Neural cell (in vitro differentiated cells): ENCODE results near the gene PAX3. TPM values are rescaled to one million over a fixed set of nuclear protein-coding genes. Genes with fewer than 3 reads are reported as not detected.

Experiments used
- H2AFZ ChIP-seq: fragments of 200-600, 300-800 bp; sonication (generic), shearing (Covaris generic); 2 replicates; pipeline ENCODE4 v1.6.0; 2014; ENCODE audit warnings: low read depth, mild to moderate bottlenecking, antibody characterized with exemption, low read length, moderate library complexity
- H3F3A ChIP-seq: fragments of 200-600 bp; shearing (Covaris generic); 2 replicates; pipeline ENCODE4 v1.6.1; 2016; ENCODE audit warnings: mild to moderate bottlenecking, moderate library complexity, mixed read lengths, antibody characterized with exemption, low read length; ENCODE audit not compliant: insufficient read depth, poor library complexity, severe bottlenecking
- H3K27ac ChIP-seq: fragments of 200-600, 300-800 bp; sonication (generic), shearing (Covaris generic); 2 replicates; pipeline ENCODE4 v1.5.1; 2014; ENCODE audit warnings: mild to moderate bottlenecking, low read length, moderate library complexity
- H3K27me3 ChIP-seq: fragments of 300-800, 200-600 bp; sonication (generic), shearing (Covaris generic); 2 replicates; pipeline ENCODE4 v1.6.0; 2014; ENCODE audit warnings: mild to moderate bottlenecking, low read depth, low read length, moderate library complexity; ENCODE audit not compliant: insufficient read depth
- H3K36me3 ChIP-seq: fragments of 300-800, 200-600 bp; sonication (generic), shearing (Covaris generic); 2 replicates; pipeline ENCODE4 v1.5.1; 2014; ENCODE audit warnings: mild to moderate bottlenecking, antibody characterized with exemption, low read length, moderate library complexity; ENCODE audit not compliant: insufficient read depth
- H3K4me2 ChIP-seq: fragments of 300-800, 200-600 bp; sonication (generic), shearing (Covaris generic); 2 replicates; pipeline ENCODE4 v1.6.0; 2014; ENCODE audit warnings: mild to moderate bottlenecking, low read length
- H3K4me3 ChIP-seq: fragments of 300-800, 200-600 bp; sonication (generic), shearing (Covaris generic); 2 replicates; pipeline ENCODE4 v1.5.1; 2014; ENCODE audit warnings: mild to moderate bottlenecking, low read length, moderate library complexity
- H3K79me2 ChIP-seq: fragments of 200-600 bp; shearing (Covaris generic); replicated peaks from 2 replicates; pipeline ENCODE4 v1.6.0; 2014; ENCODE audit warnings: mild to moderate bottlenecking, low read length, moderate library complexity; ENCODE audit not compliant: insufficient read depth
- H3K9ac ChIP-seq: fragments of 300-800, 200-600 bp; sonication (generic), shearing (Covaris generic); 2 replicates; pipeline ENCODE4 v1.6.1; 2016; ENCODE audit warnings: mild to moderate bottlenecking, low read length, mixed read lengths
- H3K9me2 ChIP-seq: fragments of 200-600 bp; shearing (Covaris generic); 2 replicates; pipeline ENCODE4 v1.6.1; 2016; ENCODE audit warnings: mild to moderate bottlenecking, low read length, mixed read lengths; ENCODE audit not compliant: insufficient read depth
- H3K9me3 ChIP-seq: fragments of 200-600, 300-800 bp; sonication (generic), shearing (Covaris generic); 2 replicates; pipeline ENCODE4 v1.6.1; 2016; ENCODE audit warnings: mild to moderate bottlenecking, mixed run types, low read length, moderate library complexity, mixed read lengths
- H4K20me1 ChIP-seq: fragments of 200-600 bp; shearing (Covaris generic); 2 replicates; pipeline ENCODE4 v1.6.1; 2016; ENCODE audit warnings: mild to moderate bottlenecking, mixed run types; ENCODE audit not compliant: insufficient read depth
- CTCF ChIP-seq: fragments of 450-650 bp; IDR thresholded peaks from 2 replicates; pipeline ENCODE4 v1.5.1; 2014; ENCODE audit warnings: antibody characterized with exemption, mild to moderate bottlenecking, moderate library complexity; ENCODE audit not compliant: poor library complexity, severe bottlenecking
- EP300 ChIP-seq: fragments of 450-650 bp; conservative IDR thresholded peaks from 2 replicates; pipeline ENCODE4 v1.6.1; 2014; ENCODE audit warnings: antibody characterized with exemption, mild to moderate bottlenecking, moderate library complexity; ENCODE audit not compliant: poor library complexity, severe bottlenecking
- EZH2 ChIP-seq: fragments of 200-600, 300-800 bp; shearing (Covaris generic), sonication (generic); IDR thresholded peaks from 2 replicates; pipeline ENCODE4 v1.6.1; 2014; ENCODE audit warnings: antibody characterized with exemption, low read length, borderline replicate concordance, mild to moderate bottlenecking; ENCODE audit not compliant: insufficient read depth, poor library complexity, severe bottlenecking
- MXI1 ChIP-seq: fragments of 450-650 bp; conservative IDR thresholded peaks from 2 replicates; pipeline ENCODE4 v1.6.1; 2014; ENCODE audit warnings: antibody characterized with exemption, mild to moderate bottlenecking; ENCODE audit not compliant: poor library complexity, severe bottlenecking
- POLR2AphosphoS5 ChIP-seq: IDR thresholded peaks from 2 replicates; pipeline ENCODE4 v1.6.1; 2012
- RAD21 ChIP-seq: fragments of 450-650 bp; conservative IDR thresholded peaks from 2 replicates; pipeline ENCODE4 v1.6.1; 2014; ENCODE audit warnings: antibody characterized with exemption, mild to moderate bottlenecking, moderate library complexity
- REST ChIP-seq: IDR thresholded peaks from 2 replicates; pipeline ENCODE4 v1.6.1; 2012; ENCODE audit warnings: borderline replicate concordance
- SMC3 ChIP-seq: fragments of 450-650 bp; conservative IDR thresholded peaks from 2 replicates; pipeline ENCODE4 v1.6.1; 2014; ENCODE audit warnings: antibody characterized with exemption, mild to moderate bottlenecking, moderate library complexity; ENCODE audit not compliant: poor library complexity
- TAF1 ChIP-seq: IDR thresholded peaks from 2 replicates; pipeline ENCODE4 v1.6.1; 2012; ENCODE audit warnings: low read depth
- polyA plus RNA-seq: library from polyadenylated mRNA; depleted of rRNA; stranded (reverse); fragments of >200 nt; gene quantifications from 2 replicates; pipeline ENCODE4 v1.2.3, GENCODE V29; 2014

The PAX3 gene
- polyA plus RNA-seq, 1 donor from 2014 or later, result not detected

GRCh38 chr2:222256250-222256649 is 42.5 kb downstream of the PAX3 start:
- Histone ChIP-seq H2AFZ (no peak overlapping the region), H3K9me2 (no peaks in the 10 kb centered on the region), H3F3A (no peaks in the 10 kb centered on the region), H3K4me3 (no peak overlapping the region), H3K9ac (no peak overlapping the region), H3K36me3 (no peaks in the 10 kb centered on the region), H3K27ac (no peak overlapping the region), H3K9me3 (no peaks in the 10 kb centered on the region), H4K20me1 (no peaks in the 10 kb centered on the region), H3K79me2 (no peaks in the 10 kb centered on the region), H3K4me2 (no peak overlapping the region), H3K27me3 (peaks cover 35% of the 10 kb centered on the region)
- TF ChIP-seq POLR2AphosphoS5 (no peak), TAF1 (no peak), SMC3 (no peak), CTCF (no peak), RAD21 (no peak), MXI1 (no peak), EZH2 (no peak), REST (no peak), EP300 (no peak)

GRCh38 chr2:222255090-222255489 is 43.7 kb downstream of the PAX3 start:
- Histone ChIP-seq H3K27ac (no peak overlapping the region), H2AFZ (no peak overlapping the region), H4K20me1 (no peaks in the 10 kb centered on the region), H3K9me3 (no peaks in the 10 kb centered on the region), H3K79me2 (no peaks in the 10 kb centered on the region), H3K4me3 (no peak overlapping the region), H3K9me2 (no peaks in the 10 kb centered on the region), H3K27me3 (peaks cover 35% of the 10 kb centered on the region), H3F3A (no peaks in the 10 kb centered on the region), H3K36me3 (no peaks in the 10 kb centered on the region), H3K9ac (no peak overlapping the region), H3K4me2 (no peak overlapping the region)
- no peak for TF ChIP-seq POLR2AphosphoS5
- no peak for TF ChIP-seq CTCF
- TF ChIP-seq MXI1, result no peak
- TF ChIP-seq EZH2, result no peak
- TF ChIP-seq REST, result no peak
- no peak for TF ChIP-seq SMC3
